ENCODE data around the gene KRTAP6-1. TPM values are rescaled to one million over a fixed set of nuclear protein-coding genes. Genes with fewer than 3 reads are reported as not detected.

The KRTAP6-1 gene
- polyA plus RNA-seq, 3 donors, result not detected

- DNase-seq (ENCODE audit: extremely low read depth in 1 of 11, low read depth in 9 of 11, low spot score in 4 of 11), result no peak
These were observed 23.4 kb downstream of the KRTAP6-1 start, which contains the start of gene KRTAP22-2 for GRCh38 chr21:30590297-30590696. KRTAP22-2 (minus strand) TSS chr21:30590397.

GRCh38 chr21:30582870-30583269, 30.9 kb downstream of the KRTAP6-1 start:
- DNase-seq (ENCODE audit: extremely low read depth in 1 of 11, low read depth in 9 of 11, low spot score in 4 of 11), result no peak

GRCh38 chr21:30580132-30580531, 33.6 kb downstream of the KRTAP6-1 start:
- no peak for DNase-seq (ENCODE audit: extremely low read depth in 1 of 11, low read depth in 9 of 11, low spot score in 4 of 11)

GRCh38 chr21:30579346-30579745, 34.4 kb downstream of the KRTAP6-1 start:
- no peak for DNase-seq (ENCODE audit: extremely low read depth in 1 of 11, low read depth in 9 of 11, low spot score in 4 of 11)

GRCh38 chr21:30577766-30578165, 36.0 kb downstream of the KRTAP6-1 start:
- no peak for DNase-seq (ENCODE audit: extremely low read depth in 1 of 11, low read depth in 9 of 11, low spot score in 4 of 11)

- no peak for DNase-seq (ENCODE audit: extremely low read depth in 1 of 11, low read depth in 9 of 11, low spot score in 4 of 11)
These were observed 46.1 kb downstream of the KRTAP6-1 start for GRCh38 chr21:30567617-30568016.

GRCh38 chr21:30563630-30564029, 50.1 kb downstream of the KRTAP6-1 start:
- DNase-seq (ENCODE audit: extremely low read depth in 1 of 11, low read depth in 9 of 11, low spot score in 4 of 11), result no peak

Other genes with a start within 250 kb of the KRTAP6-1 start
- not detected for gene KRTAP13-2, start 241.7 kb downstream of the KRTAP6-1 start, polyA plus RNA-seq (ENCODE audit: insufficient read length in 3 of 3)
- gene KRTAP13-1, start 217.9 kb downstream of the KRTAP6-1 start, polyA plus RNA-seq (ENCODE audit: insufficient read length in 3 of 3), result not detected
- gene KRTAP13-3, start 188.0 kb downstream of the KRTAP6-1 start, polyA plus RNA-seq (ENCODE audit: insufficient read length in 3 of 3), result not detected
- not detected for gene KRTAP13-4, start 183.7 kb downstream of the KRTAP6-1 start, polyA plus RNA-seq (ENCODE audit: insufficient read length in 3 of 3)
- gene KRTAP15-1, start 173.7 kb downstream of the KRTAP6-1 start, polyA plus RNA-seq (ENCODE audit: insufficient read length in 3 of 3), result not detected
- gene KRTAP19-1, start 133.6 kb downstream of the KRTAP6-1 start, polyA plus RNA-seq (ENCODE audit: insufficient read length in 3 of 3), result not detected
- gene KRTAP19-2, start 126.5 kb downstream of the KRTAP6-1 start, polyA plus RNA-seq (ENCODE audit: insufficient read length in 3 of 3), result not detected
- not detected for gene KRTAP19-3, start 121.9 kb downstream of the KRTAP6-1 start, polyA plus RNA-seq (ENCODE audit: insufficient read length in 3 of 3)
- not detected for gene KRTAP19-4, start 116.8 kb downstream of the KRTAP6-1 start, polyA plus RNA-seq (ENCODE audit: insufficient read length in 3 of 3)
- not detected for gene KRTAP19-5, start 111.8 kb downstream of the KRTAP6-1 start, polyA plus RNA-seq (ENCODE audit: insufficient read length in 3 of 3)
- gene KRTAP19-6, start 72.1 kb downstream of the KRTAP6-1 start, polyA plus RNA-seq (ENCODE audit: insufficient read length in 3 of 3), result not detected
- gene KRTAP19-7, start 52.6 kb downstream of the KRTAP6-1 start, polyA plus RNA-seq (ENCODE audit: insufficient read length in 3 of 3), result not detected
- not detected for gene KRTAP22-2, start 23.5 kb downstream of the KRTAP6-1 start, polyA plus RNA-seq (ENCODE audit: insufficient read length in 3 of 3)
- not detected for gene KRTAP6-3, start 21.5 kb downstream of the KRTAP6-1 start, polyA plus RNA-seq (ENCODE audit: insufficient read length in 3 of 3)
- gene KRTAP6-2, start 15.0 kb downstream of the KRTAP6-1 start, polyA plus RNA-seq (ENCODE audit: insufficient read length in 3 of 3), result not detected
- gene KRTAP22-1, start 12.8 kb downstream of the KRTAP6-1 start, polyA plus RNA-seq (ENCODE audit: insufficient read length in 3 of 3), result not detected
- gene KRTAP20-1, start 2.5 kb upstream of the KRTAP6-1 start, polyA plus RNA-seq (ENCODE audit: insufficient read length in 3 of 3), result not detected
- gene KRTAP20-4, start 6.7 kb upstream of the KRTAP6-1 start, polyA plus RNA-seq (ENCODE audit: insufficient read length in 3 of 3), result not detected
- not detected for gene KRTAP20-2, start 21.3 kb upstream of the KRTAP6-1 start, polyA plus RNA-seq (ENCODE audit: insufficient read length in 3 of 3)
- not detected for gene KRTAP20-3, start 28.9 kb upstream of the KRTAP6-1 start, polyA plus RNA-seq (ENCODE audit: insufficient read length in 3 of 3)
- not detected for gene KRTAP21-3, start 104.8 kb upstream of the KRTAP6-1 start, polyA plus RNA-seq (ENCODE audit: insufficient read length in 3 of 3)
- not detected for gene KRTAP21-2, start 133.3 kb upstream of the KRTAP6-1 start, polyA plus RNA-seq (ENCODE audit: insufficient read length in 3 of 3)
- not detected for gene KRTAP21-1, start 141.5 kb upstream of the KRTAP6-1 start, polyA plus RNA-seq (ENCODE audit: insufficient read length in 3 of 3)
- not detected for gene KRTAP8-1, start 199.3 kb upstream of the KRTAP6-1 start, polyA plus RNA-seq (ENCODE audit: insufficient read length in 3 of 3)
- not detected for gene KRTAP7-1, start 215.8 kb upstream of the KRTAP6-1 start, polyA plus RNA-seq (ENCODE audit: insufficient read length in 3 of 3)